ENCODE data around the gene FBXO44. TPM values are rescaled to one million over a fixed set of nuclear protein-coding genes. Genes with fewer than 3 reads are reported as not detected.

Gene FBXO44
- total RNA-seq, 1 experiment from 2014 or later: 60.9 TPM

- POLR2A ChIA-PET: no interaction called here
- Histone ChIP-seq H3K9me2 (ENCODE audit: insufficient read depth) (no peaks in the 10 kb centered on the region), H3K4me3 (replicated peaks in 1 of 2; ENCODE audit: low read depth in 1 of 2, low read length in 2 of 2) (no peak overlapping the region), H3K36me3 (ENCODE audit: control insufficient read depth in 1 of 2, insufficient read depth in 2 of 2, low read length in 2 of 2) (no peaks in the 10 kb centered on the region), H3K9ac (ENCODE audit: low read length) (no peak overlapping the region), H4K20me1 (ENCODE audit: insufficient read depth) (no peaks in the 10 kb centered on the region), H3K27me3 (ENCODE audit: insufficient read depth, low read length) (peaks cover 17% of the 10 kb centered on the region; the same call in 1 of the 2 replicates), H2AFZ (ENCODE audit: low read depth, low read length, poor library complexity, severe bottlenecking) (no peak overlapping the region), H3K4me2 (ENCODE audit: low read length) (no peak overlapping the region), H3K9me3 (ENCODE audit: control insufficient read depth in 1 of 2, insufficient read depth in 1 of 2, low read depth in 1 of 2, low read length in 2 of 2) (no peaks in the 10 kb centered on the region), H3K79me2 (ENCODE audit: insufficient read depth, low read length) (no peaks in the 10 kb centered on the region), H3K4me1 (ENCODE audit: control insufficient read depth in 1 of 2, insufficient read depth in 2 of 2, low read length in 2 of 2) (no peaks in the 10 kb centered on the region), H3K27ac (ENCODE audit: low read depth, low read length) (no peak overlapping the region)
- RAD21 ChIA-PET (ENCODE audit: low non-redundant PET in 1 of 2, low total read pairs in 2 of 2, uncharacterized antibody in 2 of 2, unreplicated experiment in 2 of 2): no interaction called here
- no TSS peak for BruUV-seq (replicated peaks)
- no peak for TF ChIP-seq SRF (IDR thresholded peaks at IDR 0.05; ENCODE audit: low read depth)
- no peak for TF ChIP-seq CEBPB (IDR thresholded peaks at IDR 0.05; ENCODE audit: low read depth)
- no peak for TF ChIP-seq ZFX (IDR thresholded peaks at IDR 0.05)
- TF ChIP-seq ELF1 (IDR thresholded peaks at IDR 0.05; ENCODE audit: borderline replicate concordance, low read depth): no peak
- TF ChIP-seq CTCF (IDR thresholded peaks at IDR 0.05 in 2 of 3, conservative IDR thresholded peaks at IDR 0.05 in 1 of 3; ENCODE audit: borderline replicate concordance in 1 of 3, insufficient read depth in 1 of 3, low read depth in 2 of 3, low read length in 2 of 3): no peak
- no peak for TF ChIP-seq ZBTB33 (IDR thresholded peaks at IDR 0.05; ENCODE audit: extremely low read depth, insufficient replicate concordance, low read length)
- no peak for TF ChIP-seq POLR2A (IDR thresholded peaks at IDR 0.05; ENCODE audit: borderline replicate concordance, extremely low read depth, insufficient read depth, insufficient read length)
- TF ChIP-seq FOSL1 (IDR thresholded peaks at IDR 0.05; ENCODE audit: low read depth): no peak
- CTCF ChIA-PET: no interaction called here
- no peak for ATAC-seq
- intact Hi-C loops (cut with micrococcal nuclease): no loop called here
- no peak for DNase-seq (ENCODE audit: low read depth, low spot score)
Observed at GRCh38 chr1:11629184-11630016, 25.3 kb upstream of the FBXO44 start.
